HG02571 (cell line): ENCODE measurements around the gene UVRAG.

ENCODE experiments used
- ATAC-seq: cut with Tn5 transposase; IDR thresholded peaks from one replicate; pipeline ENCODE4 v1.9.1; 2021; ENCODE audit warnings: mild to moderate bottlenecking, moderate library complexity; ENCODE audit not compliant: unreplicated experiment

Gene UVRAG

DNA sequence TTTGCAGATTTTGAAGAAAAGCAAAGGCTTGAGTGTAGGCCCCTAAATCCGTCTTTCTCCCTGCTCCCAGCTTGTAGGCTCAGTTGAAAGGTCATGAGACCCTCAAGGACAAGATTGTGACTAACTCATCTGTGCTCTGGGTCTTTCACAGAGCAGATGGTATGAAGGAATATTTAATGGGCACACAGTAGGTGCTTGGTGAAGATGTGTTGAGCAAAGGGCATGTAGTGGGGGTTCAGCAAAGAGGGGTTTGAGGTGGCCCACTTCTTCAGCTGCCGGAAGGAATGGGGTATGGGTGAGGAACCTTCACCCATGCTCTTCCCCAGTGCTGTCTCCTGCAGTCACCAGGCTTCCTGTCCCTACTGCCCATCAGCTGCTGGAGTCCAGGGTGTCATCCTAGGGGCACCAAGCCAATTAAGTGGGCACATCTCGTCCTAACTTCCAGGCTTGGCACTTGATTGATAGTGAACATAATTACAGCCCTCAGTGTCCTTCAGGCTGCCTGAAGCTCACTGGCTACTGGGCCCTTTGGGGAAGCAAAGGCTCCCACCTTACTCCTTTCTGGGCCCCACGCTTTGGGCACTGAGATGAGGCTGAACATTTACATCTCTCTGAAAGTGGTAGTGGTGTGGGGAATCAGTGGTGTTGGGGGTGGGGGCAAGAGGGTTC lies 31.5 kb upstream of the UVRAG start:
- no peak for ATAC-seq

DNA sequence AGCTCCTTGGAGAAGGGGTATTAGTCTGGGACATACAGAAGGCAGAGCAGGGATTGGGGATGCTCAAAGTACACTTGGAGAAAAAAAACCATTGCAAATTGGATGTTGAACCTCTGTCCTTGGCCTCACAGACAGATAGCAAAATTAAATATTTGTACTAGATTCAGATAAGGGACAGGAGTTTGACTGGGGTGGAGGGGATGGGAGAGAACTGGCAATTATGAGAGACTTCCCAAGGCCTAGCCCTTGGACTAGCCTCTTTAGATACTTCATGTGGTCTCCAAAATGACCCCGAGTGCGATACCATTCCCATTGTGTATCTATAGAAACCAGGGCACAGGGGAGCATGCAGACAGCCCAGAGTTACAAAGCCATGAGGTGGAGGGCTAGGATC lies 30.9 kb upstream of the UVRAG start:
- ATAC-seq, result no peak

DNA sequence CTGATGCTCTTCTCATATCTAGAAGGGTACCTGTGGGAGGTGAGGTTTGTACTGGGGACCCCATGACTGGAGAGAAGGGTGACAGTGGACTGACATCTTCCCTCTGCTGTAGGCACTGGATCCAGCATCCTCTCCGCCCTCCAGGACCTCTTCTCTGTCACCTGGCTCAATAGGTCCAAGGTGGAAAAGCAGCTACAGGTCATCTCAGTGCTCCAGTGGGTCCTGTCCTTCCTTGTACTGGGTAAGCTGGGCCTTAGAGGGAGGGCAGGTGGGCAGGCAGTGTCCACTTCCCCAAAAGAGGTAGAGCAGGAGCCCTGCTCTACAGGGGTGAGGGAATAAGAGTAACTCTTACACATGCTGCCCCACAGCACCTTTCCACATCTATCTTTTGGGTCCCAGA lies 30.5 kb upstream of the UVRAG start:
- no peak for ATAC-seq

DNA sequence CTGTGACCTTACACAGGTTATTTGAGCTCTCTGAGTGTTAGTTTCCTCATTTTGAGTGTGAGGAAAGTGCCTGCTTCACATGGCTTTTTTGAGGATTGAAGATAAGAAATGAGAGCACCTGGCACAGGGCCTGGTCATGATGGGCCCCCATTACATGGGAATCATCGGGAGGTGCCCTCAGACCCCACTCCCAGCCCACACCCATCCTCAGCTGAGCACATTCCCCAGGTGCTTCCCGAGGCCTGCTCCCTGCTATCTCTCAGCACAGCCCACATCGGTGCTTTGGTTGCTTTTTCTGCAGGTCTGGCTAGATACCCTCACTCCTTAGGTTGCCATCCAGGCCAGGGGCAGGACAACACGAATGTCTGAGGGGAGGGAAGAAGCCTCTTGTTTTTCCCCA lies 29.8 kb upstream of the UVRAG start:
- ATAC-seq, result no peak

DNA sequence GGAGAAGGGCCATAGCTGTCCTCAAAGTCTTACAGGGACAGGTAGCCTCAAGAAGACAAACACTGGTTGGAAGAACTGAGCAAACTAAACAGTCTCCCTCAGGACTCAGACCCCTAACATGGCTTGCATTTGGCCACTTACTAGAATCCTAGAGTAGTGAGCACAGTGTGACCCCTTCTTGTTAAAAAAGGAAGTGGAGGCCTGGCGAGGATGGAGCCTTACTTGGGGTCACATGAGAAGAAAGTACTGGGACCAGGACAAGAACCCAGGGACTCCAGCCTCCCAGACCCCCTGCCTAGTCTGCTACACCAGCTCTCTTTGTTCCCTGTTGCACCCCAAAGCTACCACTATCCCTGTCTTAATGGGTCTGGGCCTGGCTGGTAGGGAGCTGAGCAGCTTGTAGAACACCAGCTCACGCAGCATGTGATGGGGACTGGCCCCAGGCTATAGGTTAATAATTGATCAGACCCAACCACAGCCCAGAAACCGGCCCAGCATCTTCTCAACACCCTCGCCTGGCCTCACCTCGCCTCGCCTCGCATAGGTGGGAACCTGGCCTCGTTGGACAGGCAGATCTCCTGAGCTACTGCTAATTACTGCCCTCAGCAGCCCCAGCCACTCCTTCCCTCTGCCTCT lies 28.8 kb upstream of the UVRAG start:
- no peak for ATAC-seq

DNA sequence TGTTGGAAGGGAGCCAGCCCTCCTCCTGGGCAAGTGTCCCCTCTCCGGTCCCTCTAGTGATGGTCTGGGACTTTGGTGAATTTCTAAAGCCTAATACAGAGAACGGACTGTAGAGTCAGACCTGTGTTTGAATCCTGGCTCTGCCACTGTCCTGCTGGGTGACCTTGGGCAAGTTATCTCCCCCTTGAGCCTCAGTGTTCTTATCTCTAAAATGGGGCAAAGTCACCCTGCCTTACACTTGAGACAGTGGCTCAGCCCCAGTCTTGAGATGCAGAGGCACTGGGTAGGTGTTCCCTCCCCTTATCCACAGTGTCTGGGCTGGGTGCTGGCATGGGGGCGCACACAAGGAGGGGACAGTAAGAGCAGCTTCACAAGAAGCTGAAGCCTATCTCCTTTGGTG lies 25.5 kb upstream of the UVRAG start:
- no peak for ATAC-seq

DNA sequence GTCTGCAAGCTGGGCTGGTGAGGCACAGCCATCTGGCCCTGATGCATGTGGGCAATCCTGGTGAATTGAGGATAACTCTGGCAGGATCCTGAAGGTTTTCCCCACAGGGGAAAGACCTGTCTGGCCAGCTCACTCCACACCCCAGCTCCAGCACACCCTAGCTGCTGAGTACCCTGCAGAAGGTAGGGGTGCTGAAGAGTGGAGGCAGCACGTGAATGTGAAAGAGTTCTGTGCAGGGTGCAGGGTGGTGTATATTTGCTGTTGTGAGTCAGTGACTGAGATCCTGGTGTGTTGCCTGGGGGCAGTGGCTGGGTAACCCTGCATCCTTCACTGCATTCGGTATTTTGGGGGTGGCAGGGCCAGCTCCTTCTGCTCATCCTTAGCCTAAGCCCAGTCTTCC lies 24.0 kb upstream of the UVRAG start:
- ATAC-seq, result no peak

DNA sequence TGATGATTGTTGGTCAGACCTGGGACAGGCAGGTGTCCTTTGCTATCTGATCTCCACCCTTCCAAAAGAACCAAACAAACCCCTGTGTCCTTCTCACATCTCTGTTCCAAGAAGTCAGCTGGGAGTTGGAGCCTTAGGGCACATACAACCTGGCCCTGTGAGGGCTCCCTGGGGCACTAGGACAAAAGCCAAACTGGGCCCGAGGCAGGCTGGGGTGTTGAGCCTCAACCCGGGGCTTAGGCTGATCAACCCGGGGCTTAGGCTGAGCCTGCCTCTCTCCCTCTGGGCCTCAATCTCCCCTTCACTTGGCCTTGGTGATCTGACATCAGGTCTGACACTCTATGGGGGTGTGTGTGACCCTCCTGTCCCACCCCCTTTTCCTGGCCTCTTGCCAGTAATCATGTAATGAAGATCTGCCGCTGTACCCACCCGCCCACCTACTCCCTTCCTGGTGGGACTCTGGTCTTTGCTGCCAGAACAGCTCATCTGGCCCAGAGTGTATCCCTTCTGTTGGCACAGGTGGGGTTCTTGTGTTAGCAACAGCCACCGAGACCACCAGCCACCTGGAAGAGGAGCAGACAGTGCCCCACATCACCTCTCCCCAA lies 22.8 kb upstream of the UVRAG start:
- no peak for ATAC-seq

DNA sequence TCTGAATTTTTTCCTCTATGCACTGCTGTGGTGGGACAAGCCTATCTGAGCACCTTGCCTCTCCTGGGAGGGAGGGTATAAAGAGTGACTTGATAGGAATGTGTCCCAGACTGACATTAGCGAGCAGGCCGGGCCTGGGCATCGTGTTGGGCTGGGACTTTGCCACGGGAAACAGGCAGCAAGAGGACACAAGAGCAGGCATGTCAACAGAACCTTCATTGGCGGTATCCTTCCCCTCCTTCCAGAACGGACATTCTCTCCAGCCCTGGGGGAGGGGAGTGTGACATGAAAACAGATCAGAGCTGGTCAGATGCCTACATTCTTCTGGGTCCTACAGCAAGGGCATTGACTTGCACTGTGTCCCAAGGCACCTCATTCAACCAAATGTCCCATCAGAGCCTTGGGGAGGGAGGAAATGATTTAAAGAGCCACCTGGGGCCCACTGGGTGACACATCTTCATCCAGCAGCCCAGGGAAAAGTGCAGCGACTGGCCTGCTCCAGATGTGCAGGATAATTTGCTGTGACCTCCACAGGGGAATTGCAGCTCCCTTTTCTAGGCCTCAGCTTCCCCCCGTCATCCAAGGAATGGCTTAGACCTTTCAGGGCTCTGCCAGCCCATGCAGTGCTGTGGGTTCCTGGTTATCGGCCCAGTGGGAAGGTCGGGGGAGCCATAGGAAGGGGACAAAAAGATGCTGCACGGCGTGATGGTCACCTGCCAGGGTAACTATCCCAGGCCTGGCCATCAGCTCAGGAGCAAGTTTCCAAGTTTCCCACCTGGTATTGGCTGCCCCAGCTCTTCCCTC lies 21.8 kb upstream of the UVRAG start:
- ATAC-seq, result no peak

DNA sequence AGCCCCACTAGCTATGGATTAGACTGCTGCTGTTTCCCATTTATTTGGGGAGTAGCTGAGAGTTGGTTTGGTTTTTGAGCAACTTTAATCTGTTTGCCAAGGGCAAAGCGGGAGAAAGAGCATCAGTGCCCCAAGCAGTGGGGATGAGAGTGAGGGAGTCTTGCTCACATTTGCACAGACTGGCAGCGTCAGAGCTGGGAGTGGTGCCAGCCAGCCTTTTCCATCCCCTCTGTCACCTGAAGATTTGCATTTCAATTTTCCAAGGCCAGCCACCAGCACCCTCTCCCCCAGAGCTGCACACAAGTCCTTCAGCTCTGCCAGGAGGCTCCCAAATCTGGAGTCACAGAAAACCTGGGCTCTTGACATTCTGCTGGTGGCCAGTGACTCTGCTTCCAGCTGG lies 21.0 kb upstream of the UVRAG start:
- no peak for ATAC-seq

DNA sequence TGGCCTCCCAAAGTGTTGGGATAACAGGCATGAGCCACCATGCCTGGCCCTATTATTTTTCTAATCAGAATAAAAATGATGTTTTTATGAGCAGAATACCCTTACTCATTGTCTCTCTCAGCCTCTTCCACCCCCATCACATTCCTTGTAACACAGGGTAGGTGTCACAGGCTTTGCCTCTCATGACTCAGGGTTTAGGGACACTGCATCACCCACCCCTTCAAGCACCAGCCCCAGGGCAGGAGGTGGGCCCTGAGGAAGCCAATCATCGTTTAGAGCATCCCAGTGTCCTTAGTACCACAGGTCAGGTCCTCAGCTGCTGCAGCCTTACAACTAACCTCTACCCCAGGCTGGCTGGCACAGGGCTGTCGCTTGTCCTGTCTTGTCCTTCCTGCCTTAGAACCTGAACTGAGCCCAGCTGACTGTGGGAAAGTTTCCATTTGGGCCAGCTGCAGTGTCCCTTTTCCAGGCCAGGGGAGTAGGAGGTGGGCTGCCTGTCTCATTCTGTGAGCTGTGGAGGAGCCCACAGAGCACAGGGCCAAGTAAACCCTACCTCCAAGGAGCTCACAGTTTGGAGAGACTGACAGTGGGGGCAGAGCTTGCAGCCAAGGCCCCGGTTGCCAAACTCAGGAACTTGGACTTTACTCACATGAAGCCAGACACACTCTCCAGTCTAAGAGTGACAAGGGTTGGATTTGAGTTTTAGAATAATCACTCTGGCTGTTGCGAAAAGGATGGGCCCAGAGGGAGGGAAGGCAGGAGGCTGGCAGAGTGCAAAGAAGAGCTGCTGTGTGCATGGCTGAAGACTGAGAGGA lies 19.5 kb upstream of the UVRAG start:
- ATAC-seq, result no peak

DNA sequence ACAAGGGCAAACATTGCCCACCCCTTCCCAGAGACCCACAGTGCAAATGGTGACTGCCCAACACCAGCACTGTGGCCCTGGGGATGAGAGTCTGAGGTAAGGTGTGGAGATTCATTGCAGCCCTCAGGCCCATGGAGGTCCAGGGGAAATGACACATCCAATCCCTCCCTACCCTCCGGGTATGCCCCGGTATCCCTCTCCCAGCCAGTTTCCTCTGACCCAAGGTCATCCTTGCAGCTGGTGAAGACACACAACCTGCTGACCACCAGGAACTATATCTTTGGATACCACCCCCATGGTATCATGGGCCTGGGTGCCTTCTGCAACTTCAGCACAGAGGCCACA lies 18.9 kb upstream of the UVRAG start:
- no peak for ATAC-seq

DNA sequence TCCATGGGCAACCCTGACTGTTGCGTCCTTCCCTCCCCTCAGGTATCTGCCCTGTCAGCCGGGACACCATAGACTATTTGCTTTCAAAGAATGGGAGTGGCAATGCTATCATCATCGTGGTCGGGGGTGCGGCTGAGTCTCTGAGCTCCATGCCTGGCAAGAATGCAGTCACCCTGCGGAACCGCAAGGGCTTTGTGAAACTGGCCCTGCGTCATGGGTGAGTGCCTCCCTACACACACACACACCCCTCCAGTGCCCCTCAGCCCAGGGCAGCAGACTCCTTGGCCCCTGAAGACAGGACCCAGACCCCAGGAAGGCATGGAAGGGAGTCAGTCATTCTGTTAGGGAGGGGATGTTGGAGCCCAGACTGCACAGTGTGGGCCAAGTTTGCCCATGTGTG lies 17.9 kb upstream of the UVRAG start:
- no peak for ATAC-seq

DNA sequence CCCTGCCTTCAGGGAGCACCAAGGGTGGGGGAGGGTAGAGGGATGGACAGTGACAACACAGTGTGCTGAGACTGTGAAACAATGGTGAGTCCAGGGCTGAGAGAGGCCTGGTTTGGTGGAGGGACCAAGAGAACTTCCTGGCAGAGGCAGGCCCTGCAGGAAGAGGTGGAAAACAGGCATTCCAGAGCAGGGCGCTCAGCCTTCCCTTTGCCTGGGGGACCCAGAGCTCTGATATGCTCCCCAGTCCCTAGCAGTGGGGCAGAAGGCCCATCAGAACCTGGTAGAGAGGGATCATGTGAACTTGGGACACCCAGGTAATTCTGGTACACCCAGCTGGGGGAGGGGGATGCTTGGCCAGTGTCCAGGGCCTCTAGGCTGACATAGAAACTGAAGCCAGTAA lies 17.2 kb upstream of the UVRAG start:
- ATAC-seq, result no peak

DNA sequence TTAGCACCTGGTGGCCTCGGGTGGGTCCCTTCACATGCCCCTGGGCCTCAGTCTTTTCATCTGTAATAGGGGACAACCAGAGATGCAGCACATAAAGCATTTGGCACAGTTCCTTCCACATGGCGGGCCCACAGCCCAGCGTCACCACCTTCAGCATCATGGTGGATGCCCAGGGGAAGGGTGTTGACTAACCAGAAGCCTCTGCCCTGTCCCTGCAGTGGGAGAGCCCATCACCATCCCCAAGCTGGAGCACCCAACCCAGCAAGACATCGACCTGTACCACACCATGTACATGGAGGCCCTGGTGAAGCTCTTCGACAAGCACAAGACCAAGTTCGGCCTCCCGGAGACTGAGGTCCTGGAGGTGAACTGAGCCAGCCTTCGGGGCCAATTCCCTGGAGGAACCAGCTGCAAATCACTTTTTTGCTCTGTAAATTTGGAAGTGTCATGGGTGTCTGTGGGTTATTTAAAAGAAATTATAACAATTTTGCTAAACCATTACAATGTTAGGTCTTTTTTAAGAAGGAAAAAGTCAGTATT lies 14.8 kb upstream of the UVRAG start:
- ATAC-seq, result no peak

DNA sequence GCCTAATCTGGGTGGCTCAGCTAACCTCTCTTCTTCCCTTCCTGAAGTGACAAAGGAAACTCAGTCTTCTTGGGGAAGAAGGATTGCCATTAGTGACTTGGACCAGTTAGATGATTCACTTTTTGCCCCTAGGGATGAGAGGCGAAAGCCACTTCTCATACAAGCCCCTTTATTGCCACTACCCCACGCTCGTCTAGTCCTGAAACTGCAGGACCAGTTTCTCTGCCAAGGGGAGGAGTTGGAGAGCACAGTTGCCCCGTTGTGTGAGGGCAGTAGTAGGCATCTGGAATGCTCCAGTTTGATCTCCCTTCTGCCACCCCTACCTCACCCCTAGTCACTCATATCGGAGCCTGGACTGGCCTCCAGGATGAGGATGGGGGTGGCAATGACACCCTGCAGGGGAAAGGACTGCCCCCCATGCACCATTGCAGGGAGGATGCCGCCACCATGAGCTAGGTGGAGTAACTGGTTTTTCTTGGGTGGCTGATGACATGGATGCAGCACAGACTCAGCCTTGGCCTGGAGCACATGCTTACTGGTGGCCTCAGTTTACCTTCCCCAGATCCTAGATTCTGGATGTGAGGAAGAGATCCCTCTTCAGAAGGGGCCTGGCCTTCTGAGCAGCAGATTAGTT lies 14.2 kb upstream of the UVRAG start:
- ATAC-seq, result no peak

DNA sequence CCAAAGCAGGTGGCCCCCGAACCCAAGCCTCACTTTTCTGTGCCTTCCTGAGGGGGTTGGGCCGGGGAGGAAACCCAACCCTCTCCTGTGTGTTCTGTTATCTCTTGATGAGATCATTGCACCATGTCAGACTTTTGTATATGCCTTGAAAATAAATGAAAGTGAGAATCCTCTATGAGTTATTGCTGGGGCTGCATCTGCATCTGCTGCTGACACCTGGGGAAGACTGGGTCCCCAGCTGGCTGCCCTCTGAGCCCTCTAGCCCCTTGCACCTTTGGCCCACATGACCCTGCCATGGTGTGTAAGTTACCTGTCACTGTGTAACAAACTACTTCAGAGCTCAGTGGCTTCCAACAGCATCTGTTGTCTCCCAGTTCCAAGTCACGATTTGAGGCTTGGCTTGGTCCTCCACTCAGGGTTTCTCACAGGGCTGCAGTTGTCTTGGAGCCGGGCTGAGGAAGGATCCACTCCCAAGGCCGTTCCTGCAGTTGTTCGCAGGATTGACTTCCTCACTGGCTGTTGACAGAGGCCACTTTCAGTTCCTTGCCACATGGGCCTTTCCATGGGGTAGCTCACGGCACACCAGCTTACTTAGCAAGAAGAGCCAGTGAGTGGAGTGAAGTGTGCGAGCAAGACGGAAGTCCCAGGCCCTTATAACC lies 13.5 kb upstream of the UVRAG start:
- ATAC-seq, result no peak

DNA sequence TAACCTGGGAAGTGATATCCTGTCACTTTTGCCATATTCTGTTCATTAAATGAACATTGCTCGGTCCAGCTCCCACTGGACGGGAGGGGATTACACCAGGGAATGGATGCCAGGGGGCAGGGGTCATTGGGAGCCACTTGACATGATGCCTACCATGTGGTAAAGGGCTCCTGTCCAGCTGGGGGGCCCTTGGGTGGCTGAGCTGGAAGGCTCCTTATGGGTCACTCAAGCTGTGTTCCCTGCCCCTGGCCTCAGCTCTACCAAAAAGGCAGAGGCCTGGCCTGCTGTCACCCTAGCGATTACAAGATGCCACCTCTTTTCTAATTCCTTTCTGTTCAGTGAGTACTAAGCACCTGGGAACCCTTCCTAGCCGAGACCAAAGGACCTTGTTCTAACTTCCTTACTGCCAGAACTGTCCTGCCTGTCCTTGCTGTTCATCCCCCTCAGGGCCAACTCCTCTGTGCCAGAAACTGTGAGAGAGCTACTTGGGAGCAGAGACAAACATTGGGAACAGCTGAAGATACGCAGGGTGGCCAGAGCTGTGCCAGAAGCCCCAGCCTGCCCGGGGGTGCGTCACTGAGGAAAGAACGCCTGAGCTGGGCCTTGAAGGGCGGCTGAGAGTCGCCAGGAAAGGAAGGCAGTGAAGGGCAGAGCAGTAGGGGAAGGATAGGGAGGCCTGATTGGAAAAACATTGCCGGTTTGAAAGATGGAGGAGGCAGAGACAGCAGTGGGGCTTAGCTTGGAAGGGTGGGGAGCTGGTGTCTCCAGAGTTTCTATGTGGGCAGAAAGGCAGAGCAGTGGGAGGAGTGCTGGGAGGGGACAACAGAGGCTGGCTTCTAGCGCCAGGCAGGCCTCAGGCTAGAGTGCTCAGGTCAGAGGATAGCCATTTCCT lies 12.7 kb upstream of the UVRAG start:
- ATAC-seq, result no peak
